Suprapubic skin (tissue), 4 donors: ENCODE measurements around the gene VWC2L.

Experiments
- CTCF ChIP-seq, 2 donors: fragments of 200-600 bp in 1 of 2; fragments of 450-650 bp in 1 of 2; sonication (generic) in 1 of 2; IDR thresholded peaks; one replicate each; pipeline ENCODE4 v1.5.1; 2016 to 2019; ENCODE audit warnings: antibody characterized with exemption in 2 of 2, mild to moderate bottlenecking in 1 of 2, moderate library complexity in 1 of 2
- EP300 ChIP-seq: sonication (generic); formaldehyde crosslinking; IDR thresholded peaks from one replicate; pipeline ENCODE4 v1.6.1; 2017; ENCODE audit warnings: antibody characterized with exemption
- POLR2A ChIP-seq, 2 donors: fragments of 450-650 bp; IDR thresholded peaks; one replicate each; pipeline ENCODE4 v1.6.1; 2017; ENCODE audit warnings: antibody characterized with exemption in 2 of 2, mild to moderate bottlenecking in 2 of 2, moderate library complexity in 2 of 2
- POLR2AphosphoS5 ChIP-seq, 3 donors: sonication (generic); formaldehyde crosslinking; IDR thresholded peaks; one replicate each; pipeline ENCODE4 v1.6.1; 2017; ENCODE audit warnings: antibody characterized with exemption in 3 of 3

- TF ChIP-seq CTCF (IDR thresholded peaks at IDR 0.05), result no peak
- TF ChIP-seq EP300, result no peak
- no peak for TF ChIP-seq POLR2A (IDR thresholded peaks at IDR 0.05)
- no peak for TF ChIP-seq POLR2AphosphoS5 (IDR thresholded peaks at IDR 0.05)
These were observed 139.1 kb downstream of the VWC2L start for GRCh38 chr2:214549946-214550345.
